K562 (cell line): Measurements from ENCODE around the gene ASPA. TPM values are rescaled to one million over a fixed set of nuclear protein-coding genes. Genes with fewer than 3 reads are reported as not detected.

Experiments used
- ATAC-seq: fragments of 200-7000 bp; cut with Tn5 transposase; 3 replicates; pipeline ENCODE4 v1.9.1; 2020; ENCODE audit warnings: moderate library complexity
- BruUV-seq: library from RNA; stranded (reverse); fragments of 400-500 nt; replicated peaks from 2 replicates; lab custom pipeline; 2021; lab: Mats Ljungman, UMichigan
- CTCF ChIA-PET: fragments of 300-600 bp; formaldehyde crosslinking; extraction: SDS; loops from one replicate; lab custom pipeline; 2021; ENCODE audit warnings: low intra/inter-chr PET ratio; lab: Yijun Ruan, JAX
- POLR2A ChIA-PET: fragments of 300-600, 350-650 bp; sonication (Branson Sonifier 250); formaldehyde crosslinking; extraction: SDS; loops from one replicate; lab custom pipeline; 2021; ENCODE audit warnings: antibody characterized with exemption, inconsistent platforms; lab: Yijun Ruan, JAX
- DNase-seq, 4 experiments: peaks; one replicate each; pipeline versions ENCODE4 v3.0.0 to v3.0.0-alpha.2; 2011 to 2018; ENCODE audit warnings: low spot score in 3 of 4, mixed read lengths in 3 of 4; ENCODE audit errors: extremely low read depth in 1 of 4
- FAIRE-seq: peaks from 2 replicates; lab custom pipeline; 2011; peaks lifted over from hg19 to GRCh38; lab: Jason Lieb, UNC
- H2AFZ ChIP-seq: 2 replicates; pipeline ENCODE4 v1.6.0; 2011; ENCODE audit warnings: low read depth, low read length, control low read depth, inconsistent platforms
- H3K27ac ChIP-seq: fragments of 200-600 bp; 3 replicates; pipeline ENCODE4 v1.8.0; 2011; ENCODE audit warnings: low read depth, mild to moderate bottlenecking, control low read depth, inconsistent platforms, low read length, moderate library complexity, mixed read lengths; ENCODE audit errors: extremely low read depth
- H3K27me3 ChIP-seq, 2 experiments: fragments of 300-600 bp in 1 of 2; 2 replicates in 1 of 2; 3 replicates in 1 of 2; pipeline versions ENCODE4 v1.6.0 to v1.8.0; 2011; ENCODE audit warnings: inconsistent platforms in 2 of 2, low read length in 2 of 2, mild to moderate bottlenecking in 1 of 2, mixed read lengths in 1 of 2, moderate library complexity in 1 of 2; ENCODE audit not compliant: control insufficient read depth in 2 of 2, insufficient read depth in 2 of 2
- H3K36me3 ChIP-seq: fragments of 300-600 bp; 3 replicates; pipeline ENCODE4 v1.8.0; 2011; ENCODE audit warnings: mild to moderate bottlenecking, low read length, inconsistent platforms; ENCODE audit not compliant: control insufficient read depth, insufficient read depth
- H3K4me1 ChIP-seq, 2 experiments: fragments of 200-600 bp in 1 of 2; replicated peaks in 1 of 2; 2 replicates in 1 of 2; 3 replicates in 1 of 2; pipeline versions ENCODE4 v1.5.1 to v1.8.0; 2011; ENCODE audit warnings: inconsistent platforms in 2 of 2, low read length in 2 of 2, mild to moderate bottlenecking in 1 of 2, mixed read lengths in 1 of 2, moderate library complexity in 1 of 2; ENCODE audit not compliant: control insufficient read depth in 2 of 2, insufficient read depth in 2 of 2
- H3K4me2 ChIP-seq: 2 replicates; pipeline ENCODE4 v1.6.1; 2011; ENCODE audit warnings: low read length, control low read depth, inconsistent platforms, mixed read lengths; ENCODE audit not compliant: insufficient read depth
- H3K4me3 ChIP-seq: fragments of 200-600 bp; sonication (generic), shearing (Covaris generic); 2 replicates; pipeline ENCODE4 v1.5.1; 2016; ENCODE audit warnings: control low read depth, inconsistent platforms
- H3K79me2 ChIP-seq: fragments of 200-600 bp; 3 replicates; pipeline ENCODE4 v1.8.0; 2011; ENCODE audit warnings: low read length, inconsistent platforms; ENCODE audit not compliant: control insufficient read depth, insufficient read depth
- H3K9ac ChIP-seq, 2 experiments: 2 replicates each; pipeline versions ENCODE4 v1.6.0 to v1.6.1; 2011; ENCODE audit warnings: low read depth in 2 of 2, low read length in 2 of 2, control low read depth in 1 of 2, inconsistent platforms in 1 of 2, mild to moderate bottlenecking in 1 of 2, mixed read lengths in 1 of 2; ENCODE audit not compliant: insufficient read depth in 1 of 2
- H3K9me1 ChIP-seq: one replicate; pipeline ENCODE4 v1.6.0; 2011; ENCODE audit warnings: inconsistent platforms, mild to moderate bottlenecking, low read length, moderate library complexity; ENCODE audit not compliant: control insufficient read depth, insufficient read depth
- H3K9me3 ChIP-seq: replicated peaks from 2 replicates; pipeline ENCODE4 v1.5.1; 2011; ENCODE audit warnings: low read depth, low read length, inconsistent platforms; ENCODE audit not compliant: control insufficient read depth, insufficient read depth
- H4K20me1 ChIP-seq: replicated peaks from 2 replicates; pipeline ENCODE4 v1.6.1; 2011; ENCODE audit warnings: low read length, inconsistent platforms, mixed read lengths; ENCODE audit not compliant: control insufficient read depth, insufficient read depth
- CREBBP ChIP-seq: IDR thresholded peaks from one replicate; pipeline ENCODE4 v1.6.1; 2012; ENCODE audit warnings: low read depth, mild to moderate bottlenecking, control low read depth, inconsistent platforms, low read length
- FOXO4 ChIP-seq: fragments of 450-650 bp; formaldehyde crosslinking; IDR thresholded peaks from 2 replicates; pipeline ENCODE4 v1.4.0; 2020; ENCODE audit warnings: mild to moderate bottlenecking, moderate library complexity
- MCM2 ChIP-seq: fragments of 450-650 bp; IDR thresholded peaks from 2 replicates; pipeline ENCODE4 v1.6.1; 2017; ENCODE audit warnings: low read depth, mild to moderate bottlenecking
- MEF2D ChIP-seq: conservative IDR thresholded peaks from 2 replicates; pipeline ENCODE4 v1.6.1; 2016; ENCODE audit warnings: low read depth, missing genetic modification characterization, missing compliant biosample characterization
- POLR2A ChIP-seq: fragments of 450-650 bp; conservative IDR thresholded peaks from 2 replicates; pipeline ENCODE4 v1.6.1; 2016
- TARDBP ChIP-seq: fragments of 450-650 bp; IDR thresholded peaks from 2 replicates; pipeline ENCODE4 v1.6.1; 2016
- U2AF1 ChIP-seq: fragments of 200-400 bp; formaldehyde crosslinking; optimal IDR thresholded peaks from 2 replicates; pipeline ENCODE3; 2017; ENCODE audit warnings: mild to moderate bottlenecking, low read depth, low read length, moderate library complexity
- YY1 ChIP-seq, 3 experiments: IDR thresholded peaks; 2 replicates each; pipeline ENCODE4 v1.6.1; 2011; ENCODE audit warnings: low read length in 2 of 3, mild to moderate bottlenecking in 2 of 3, moderate library complexity in 2 of 3, borderline replicate concordance in 1 of 3, control low read depth in 1 of 3, low read depth in 1 of 3; ENCODE audit not compliant: insufficient read depth in 3 of 3, insufficient replicate concordance in 2 of 3, control insufficient read depth in 1 of 3, insufficient read length in 1 of 3; ENCODE audit errors: extremely low read depth in 1 of 3
- ZFP30 ChIP-seq: fragments of 250-450 bp; sonication (Bioruptor Pico); IDR thresholded peaks from 2 replicates; pipeline ENCODE4 v1.8.0; 2022; ENCODE audit warnings: moderate library complexity, mild to moderate bottlenecking, inconsistent platforms, borderline replicate concordance
- ZNF239 ChIP-seq: fragments of 250-450 bp; sonication (Bioruptor Pico); IDR thresholded peaks from 2 replicates; pipeline ENCODE4 v1.4.0; 2020; ENCODE audit warnings: mild to moderate bottlenecking
- ZNF668 ChIP-seq: fragments of 250-450 bp; sonication (Bioruptor Pico); IDR thresholded peaks from 2 replicates; pipeline ENCODE4 v1.8.0; 2022; ENCODE audit warnings: mild to moderate bottlenecking, inconsistent platforms
- ZSCAN32 ChIP-seq: fragments of 450-650 bp; formaldehyde crosslinking; IDR thresholded peaks from 2 replicates; pipeline ENCODE4 v1.4.0; 2020; ENCODE audit warnings: mild to moderate bottlenecking, moderate library complexity
- WGBS: fragments of 100-300 bp; shearing (Covaris generic); methylation state at CpG from one replicate; pipeline ENCODE4 v1.1.6; 2016; ENCODE audit warnings: low coverage, mixed read lengths; ENCODE audit not compliant: insufficient coverage; ENCODE audit errors: missing lambda C conversion rate; 5-methylcytosine and 5-hydroxymethylcytosine counted together
- in situ Hi-C: fragments of 300-500 bp; cut with MboI; formaldehyde crosslinking; loops from 4 replicates; pipeline ENCODE4 v1.15.0; 2018; ENCODE audit warnings: inconsistent platforms, mixed read lengths
- intact Hi-C: fragments of 100-400 bp; cut with micrococcal nuclease; formaldehyde crosslinking; loops from 2 replicates; pipeline ENCODE4 v1.14.2; 2022
- polyA plus RNA-seq, 8 experiments: library from polyadenylated mRNA; depleted of rRNA in 4 of 8; stranded (reverse) in 5 of 8; unstranded in 3 of 8; fragments of >200 nt; fragmentation: Nextera tagmentation in 2 of 8; fragmentation: Illumina TruSeq in 1 of 8; extraction: Ambion mirVana in 2 of 8; extraction: Trizol in 1 of 8; gene quantifications; 2 replicates each; pipeline versions ENCODE4 v1.2.1 to v1.2.3, GENCODE V29; 2011 to 2014; ENCODE audit warnings: inconsistent platforms in 1 of 8, missing spikeins in 1 of 8
- total RNA-seq, 7 experiments: library from RNA; depleted of rRNA in 6 of 7; stranded (reverse); fragments of >200 nt in 6 of 7; fragmentation: Illumina TruSeq in 2 of 7; extraction: Trizol in 2 of 7; gene quantifications; 2 replicates each; pipeline versions ENCODE4 v1.2.1 to v1.2.3, GENCODE V29; 2011 to 2021; ENCODE audit warnings: low replicate concordance in 1 of 7
- TF ChIP-seq, protein P1 (sequence below): fragments of 450-650 bp; IDR thresholded peaks from 2 replicates; pipeline ENCODE4 v1.6.1; 2016; ENCODE audit warnings: low read depth

Gene ASPA
- total and polyA plus RNA-seq, 9 of the 15 experiments (the other 6 are each of a cell fraction or from before 2014, with no cell fraction given), result not detected

DNA sequence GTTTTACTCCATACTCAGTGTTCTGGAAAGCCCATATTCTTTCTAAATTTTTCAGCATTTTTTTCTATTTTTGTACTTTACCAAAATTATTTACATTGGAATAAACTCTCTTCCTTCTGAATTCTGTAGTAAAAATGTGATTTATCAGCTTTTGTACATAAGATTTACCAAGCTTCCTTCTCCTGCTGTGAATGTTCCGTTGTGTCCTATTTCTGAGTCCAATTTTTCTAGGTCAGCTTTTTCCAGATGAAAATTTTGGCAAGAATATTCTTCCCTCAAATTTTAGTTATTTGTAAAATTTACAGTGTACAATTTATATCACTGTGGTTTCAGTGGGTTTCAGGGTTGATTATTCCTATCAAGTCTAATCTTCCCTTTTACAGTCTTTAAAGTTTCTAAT lies 27.5 kb downstream of the ASPA start (continued):
- no peak for TF ChIP-seq CREBBP
- no peak for TF ChIP-seq ZNF668 (CRISPR knock-in tag)
- TF ChIP-seq ZFP30 (CRISPR knock-in tag), result no peak
- TF ChIP-seq POLR2A, result no peak

DNA sequence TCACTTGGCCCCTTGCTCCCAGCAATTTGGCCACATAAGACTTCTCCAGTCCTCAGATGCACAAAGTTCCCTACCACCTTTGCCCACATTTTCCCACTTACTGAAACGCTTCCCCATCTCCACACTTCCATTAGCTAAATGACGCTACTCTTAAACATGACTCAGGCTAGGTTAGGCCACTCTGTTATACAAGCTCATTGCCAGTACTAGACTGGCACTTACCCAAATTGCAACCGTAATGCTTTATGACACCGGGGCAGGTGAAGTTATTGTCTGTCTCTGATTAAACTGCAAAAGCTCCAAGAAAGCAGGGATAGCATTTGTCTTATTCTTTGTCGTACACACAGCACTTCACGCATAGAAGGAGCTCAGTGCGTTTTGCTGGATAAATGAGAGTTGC lies 29.2 kb downstream of the ASPA start:
- Histone ChIP-seq H3K36me3 (no peaks in the 10 kb centered on the region), H3K27ac (no peak overlapping the region), H3K79me2 (no peaks in the 10 kb centered on the region), H3K9me3 (no peaks in the 10 kb centered on the region), H3K9ac (no peak overlapping the region), H3K4me1 (no peaks in the 10 kb centered on the region), H2AFZ (no peak overlapping the region), H3K4me2 (no peak overlapping the region), H3K9me1 (no peaks in the 10 kb centered on the region), H3K27me3 (peaks cover 0 to 12% of the 10 kb centered on the region in 2 experiments; a peak in 1 of 5 replicates), H3K4me3 (no peak overlapping the region), H4K20me1 (no peaks in the 10 kb centered on the region)
- WGBS, result 2% methylated on average over 7 of the region's 7 CpGs
- ChIA-PET POLR2A (interaction anchor here (0.5 kb wide), 1 partner anchor 1987 kb away, joined by 3 read pairs; no protein-coding TSS in a partner anchor), CTCF (no interaction called here)
- ATAC-seq, result no peak
- in situ Hi-C loops (no loop called here), intact Hi-C loops (no loop called here)
- FAIRE-seq, result no peak
- BruUV-seq, result no TSS peak
- DNase-seq, result no peak
- TF ChIP-seq TARDBP, result no peak
- TF ChIP-seq MEF2D, result no peak
- no peak for TF ChIP-seq ZNF239 (CRISPR knock-in tag)
- TF ChIP-seq FOXO4 (CRISPR knock-in tag), result no peak
- TF ChIP-seq YY1 (IDR thresholded peaks at IDR 0.05; ENCODE audit: borderline replicate concordance in 1 of 3, control insufficient read depth in 1 of 3, extremely low read depth in 1 of 3, insufficient read depth in 3 of 3, insufficient read length in 1 of 3, insufficient replicate concordance in 2 of 3, low read depth in 1 of 3, low read length in 2 of 3), result no peak
- TF ChIP-seq, protein P1, sequence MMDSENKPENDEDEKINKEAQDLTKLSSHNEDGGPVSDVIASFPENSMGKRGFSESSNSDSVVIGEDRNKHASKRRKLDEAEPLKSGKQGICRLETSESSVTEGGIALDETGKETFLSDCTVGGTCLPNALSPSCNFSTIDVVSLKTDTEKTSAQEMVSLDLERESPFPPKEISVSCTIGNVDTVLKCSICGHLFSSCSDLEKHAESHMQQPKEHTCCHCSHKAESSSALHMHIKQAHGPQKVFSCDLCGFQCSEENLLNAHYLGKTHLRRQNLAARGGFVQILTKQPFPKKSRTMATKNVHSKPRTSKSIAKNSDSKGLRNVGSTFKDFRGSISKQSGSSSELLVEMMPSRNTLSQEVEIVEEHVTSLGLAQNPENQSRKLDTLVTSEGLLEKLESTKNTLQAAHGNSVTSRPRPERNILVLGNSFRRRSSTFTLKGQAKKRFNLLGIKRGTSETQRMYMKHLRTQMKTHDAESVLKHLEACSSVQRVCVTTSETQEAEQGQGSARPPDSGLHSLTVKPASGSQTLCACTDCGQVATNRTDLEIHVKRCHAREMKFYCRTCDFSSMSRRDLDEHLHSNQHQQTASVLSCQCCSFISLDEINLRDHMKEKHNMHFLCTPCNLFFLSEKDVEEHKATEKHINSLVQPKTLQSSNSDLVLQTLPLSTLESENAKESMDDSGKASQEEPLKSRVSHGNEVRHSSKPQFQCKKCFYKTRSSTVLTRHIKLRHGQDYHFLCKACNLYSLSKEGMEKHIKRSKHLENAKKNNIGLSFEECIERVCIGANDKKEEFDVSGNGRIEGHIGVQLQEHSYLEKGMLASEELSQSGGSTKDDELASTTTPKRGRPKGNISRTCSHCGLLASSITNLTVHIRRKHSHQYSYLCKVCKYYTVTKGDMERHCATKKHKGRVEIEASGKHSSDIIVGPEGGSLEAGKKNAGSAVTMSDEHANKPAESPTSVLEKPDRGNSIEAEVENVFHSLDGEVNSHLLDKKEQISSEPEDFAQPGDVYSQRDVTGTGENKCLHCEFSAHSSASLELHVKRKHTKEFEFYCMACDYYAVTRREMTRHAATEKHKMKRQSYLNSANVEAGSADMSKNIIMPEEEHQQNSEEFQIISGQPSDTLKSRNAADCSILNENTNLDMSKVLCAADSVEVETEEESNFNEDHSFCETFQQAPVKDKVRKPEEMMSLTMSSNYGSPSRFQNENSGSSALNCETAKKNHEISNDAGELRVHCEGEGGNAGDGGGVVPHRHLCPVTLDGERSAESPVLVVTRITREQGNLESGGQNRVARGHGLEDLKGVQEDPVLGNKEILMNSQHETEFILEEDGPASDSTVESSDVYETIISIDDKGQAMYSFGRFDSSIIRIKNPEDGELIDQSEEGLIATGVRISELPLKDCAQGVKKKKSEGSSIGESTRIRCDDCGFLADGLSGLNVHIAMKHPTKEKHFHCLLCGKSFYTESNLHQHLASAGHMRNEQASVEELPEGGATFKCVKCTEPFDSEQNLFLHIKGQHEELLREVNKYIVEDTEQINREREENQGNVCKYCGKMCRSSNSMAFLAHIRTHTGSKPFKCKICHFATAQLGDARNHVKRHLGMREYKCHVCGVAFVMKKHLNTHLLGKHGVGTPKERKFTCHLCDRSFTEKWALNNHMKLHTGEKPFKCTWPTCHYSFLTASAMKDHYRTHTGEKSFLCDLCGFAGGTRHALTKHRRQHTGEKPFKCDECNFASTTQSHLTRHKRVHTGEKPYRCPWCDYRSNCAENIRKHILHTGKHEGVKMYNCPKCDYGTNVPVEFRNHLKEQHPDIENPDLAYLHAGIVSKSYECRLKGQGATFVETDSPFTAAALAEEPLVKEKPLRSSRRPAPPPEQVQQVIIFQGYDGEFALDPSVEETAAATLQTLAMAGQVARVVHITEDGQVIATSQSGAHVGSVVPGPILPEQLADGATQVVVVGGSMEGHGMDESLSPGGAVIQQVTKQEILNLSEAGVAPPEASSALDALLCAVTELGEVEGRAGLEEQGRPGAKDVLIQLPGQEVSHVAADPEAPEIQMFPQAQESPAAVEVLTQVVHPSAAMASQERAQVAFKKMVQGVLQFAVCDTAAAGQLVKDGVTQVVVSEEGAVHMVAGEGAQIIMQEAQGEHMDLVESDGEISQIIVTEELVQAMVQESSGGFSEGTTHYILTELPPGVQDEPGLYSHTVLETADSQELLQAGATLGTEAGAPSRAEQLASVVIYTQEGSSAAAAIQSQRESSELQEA, result no peak
- TF ChIP-seq MCM2, result no peak
- TF ChIP-seq ZSCAN32, result no peak
- TF ChIP-seq U2AF1, result no peak
